ENCODE data around the gene MGAT5.

The MGAT5 gene

DNA sequence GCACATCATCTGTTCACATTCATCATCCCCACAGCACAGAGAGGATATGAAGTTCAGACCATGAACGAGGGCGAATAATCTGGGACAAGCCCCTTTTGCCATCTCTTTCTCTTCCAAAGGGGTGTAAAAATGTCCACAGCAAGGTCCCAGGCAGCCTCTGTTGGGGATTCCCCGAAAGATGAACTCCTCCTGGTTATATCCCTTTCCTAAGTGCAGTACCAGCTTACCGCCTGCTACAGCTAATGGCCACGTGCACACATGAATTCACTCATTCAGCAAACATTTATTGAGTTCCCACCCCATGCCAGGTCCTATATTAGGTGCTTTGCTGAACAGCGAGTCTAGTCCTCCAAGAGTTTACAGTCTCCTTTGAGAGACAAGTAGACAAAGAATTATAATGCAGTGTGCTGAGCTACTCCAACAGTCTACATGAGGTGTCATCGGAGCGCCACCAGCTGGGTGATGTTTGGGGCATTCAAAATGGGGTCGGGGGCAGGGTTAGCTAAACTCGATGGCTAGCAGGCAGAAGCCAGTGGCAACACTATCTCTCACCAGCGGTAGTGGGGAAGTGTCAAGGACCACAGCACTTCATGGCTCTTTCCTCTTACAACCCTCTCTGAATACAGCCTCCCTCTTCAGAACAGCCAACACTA, 236.0 kb downstream of the MGAT5 start:
- DNase-seq: no peak

- no peak for DNase-seq
These were observed 236.7 kb downstream of the MGAT5 start for GRCh38 chr2:134490559-134490958.

DNA sequence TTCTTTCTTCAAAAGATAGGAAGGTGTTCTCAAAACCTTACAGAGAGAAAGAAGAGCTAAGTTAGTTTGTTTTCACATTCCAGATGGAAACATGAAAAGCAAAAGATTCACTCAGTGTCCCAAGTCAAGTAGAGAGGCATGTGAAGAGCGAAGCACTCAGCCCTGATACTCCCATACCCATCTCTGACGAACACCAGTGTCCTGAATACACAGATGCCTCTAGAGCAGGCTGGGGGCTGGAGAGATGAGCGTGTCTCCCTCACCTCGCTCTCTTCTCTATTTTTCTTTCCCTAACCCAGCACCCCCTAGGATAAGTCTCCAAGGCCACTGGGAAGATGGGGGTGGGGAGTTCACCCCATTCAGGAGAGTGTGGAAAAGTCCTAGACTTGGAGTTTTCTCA, 237.2 kb downstream of the MGAT5 start:
- DNase-seq: no peak

GRCh38 chr2:134491771-134492441, 238.0 kb downstream of the MGAT5 start:
- DNase-seq: no peak

GRCh38 chr2:134493797-134494196, 239.9 kb downstream of the MGAT5 start:
- DNase-seq: no peak

- DNase-seq: no peak
These were observed 244.8 kb downstream of the MGAT5 start for GRCh38 chr2:134498654-134499053.

- no peak for DNase-seq
These were observed 245.5 kb downstream of the MGAT5 start for GRCh38 chr2:134499307-134499926.

- DNase-seq: no peak
These were observed 246.5 kb downstream of the MGAT5 start for GRCh38 chr2:134500211-134500935.

DNA sequence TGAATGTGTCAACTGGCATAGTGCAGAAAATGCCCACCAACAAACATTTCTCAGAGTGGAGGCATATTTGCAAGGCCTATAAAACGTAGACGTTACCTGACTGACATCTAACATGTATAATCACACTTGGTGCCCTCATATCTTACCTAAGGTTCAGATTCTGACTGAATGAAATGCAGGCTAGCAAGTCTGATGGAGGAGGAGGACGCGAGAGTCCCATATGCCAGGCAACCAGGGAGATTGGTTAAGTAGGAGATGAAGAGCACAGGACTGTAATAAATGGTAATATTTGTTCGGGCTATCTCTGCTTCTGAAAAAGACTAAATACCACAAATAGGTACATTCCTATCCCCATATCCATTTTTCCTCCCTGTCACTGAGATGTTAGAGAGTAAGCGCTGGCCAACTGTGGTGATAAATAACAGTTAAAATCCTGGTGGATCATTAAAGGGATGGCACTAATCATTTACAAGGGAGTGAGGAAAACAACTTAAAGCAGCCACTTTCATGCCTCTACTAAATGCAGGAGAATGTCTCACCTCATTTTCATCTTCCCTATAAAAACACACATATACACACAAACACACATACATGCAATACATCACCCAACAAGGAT, 247.7 kb downstream of the MGAT5 start:
- DNase-seq: no peak

DNA sequence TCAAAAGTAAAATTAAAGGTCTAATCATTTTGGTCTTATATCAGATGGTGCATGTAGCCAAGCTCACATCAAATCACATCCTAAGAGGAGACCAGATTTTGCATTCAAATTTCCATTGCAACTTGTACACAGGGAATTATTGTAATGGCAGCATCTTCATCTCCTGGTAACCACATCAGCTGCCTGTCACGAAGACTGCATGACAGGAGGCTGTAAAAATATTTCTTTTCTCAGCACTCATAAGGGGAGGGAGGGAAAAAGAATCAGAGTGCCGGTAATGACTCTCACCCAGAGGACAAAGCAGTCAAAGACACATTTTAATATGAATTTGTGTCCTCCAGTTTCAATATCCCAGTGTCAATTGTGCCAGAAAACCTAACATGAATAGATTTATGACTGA, 248.2 kb downstream of the MGAT5 start:
- no peak for DNase-seq
